NCI-H345 treated with DMSO at 0.1 percent for 48 hours (cell line): ENCODE measurements around the gene KIF6.
A peak's percentile ranks its signal among the peaks of the same experiment; 100 is the strongest.

Experiments used
- DNase-seq: peaks from one replicate; lab custom pipeline; 2025; ENCODE audit not compliant: unreplicated experiment; lab: John Stamatoyannopoulos, UW

Gene KIF6

DNA sequence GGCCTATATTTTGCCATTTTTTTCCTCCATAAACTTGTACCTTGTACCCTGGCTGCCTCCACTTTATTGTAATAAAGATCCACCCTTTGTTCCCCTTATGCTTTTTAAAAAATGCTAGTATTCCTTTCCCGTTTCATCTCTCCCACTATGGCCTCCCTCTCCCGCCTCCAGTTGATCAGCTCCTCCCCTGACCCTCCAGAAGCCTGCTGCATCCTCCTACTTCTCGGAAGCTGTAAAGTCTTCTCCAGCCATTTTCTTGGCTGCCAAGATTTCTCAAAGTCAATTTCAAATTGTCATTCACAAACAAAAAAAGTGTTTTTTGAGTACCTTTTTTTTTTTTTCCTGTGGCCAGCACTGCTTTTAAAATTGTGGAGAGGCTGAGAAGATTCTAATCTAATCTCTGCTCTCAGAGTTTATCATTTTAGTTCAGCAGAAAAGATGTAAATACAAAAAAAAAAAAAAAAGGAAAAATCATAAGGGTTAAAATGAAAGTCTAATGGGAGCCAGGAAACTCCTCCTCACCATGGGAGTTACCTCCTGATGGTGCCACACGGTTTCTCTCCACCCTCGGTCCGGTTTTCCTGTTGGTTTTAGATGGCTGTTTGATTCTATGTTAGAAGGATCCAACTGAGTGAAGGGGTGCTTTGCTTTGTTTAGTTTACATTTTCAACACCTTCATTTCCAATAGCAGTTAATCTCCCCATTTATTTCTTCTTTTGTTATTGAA is 299.7 kb downstream of the KIF6 start:
- DNase-seq = no peak

DNA sequence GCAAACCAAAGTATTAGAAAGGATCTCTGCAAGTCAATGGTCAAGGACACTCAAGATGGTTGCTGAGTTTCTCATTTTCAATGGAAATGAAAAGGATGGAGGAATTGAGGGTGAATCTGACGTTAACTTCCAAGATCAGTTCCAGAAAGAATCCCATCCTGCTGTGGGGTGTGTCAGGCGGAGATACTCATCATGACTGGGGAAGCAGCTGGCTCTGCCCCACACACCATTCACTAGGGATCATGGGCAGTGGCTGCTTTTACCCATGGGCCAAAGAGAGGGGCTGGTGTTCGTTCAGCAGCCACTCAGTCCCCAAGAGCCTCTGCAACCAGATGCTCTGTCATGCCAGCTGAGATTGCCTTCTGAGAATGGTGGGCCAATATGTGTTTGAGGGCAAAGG is 300.4 kb downstream of the KIF6 start:
- DNase-seq = no peak

DNA sequence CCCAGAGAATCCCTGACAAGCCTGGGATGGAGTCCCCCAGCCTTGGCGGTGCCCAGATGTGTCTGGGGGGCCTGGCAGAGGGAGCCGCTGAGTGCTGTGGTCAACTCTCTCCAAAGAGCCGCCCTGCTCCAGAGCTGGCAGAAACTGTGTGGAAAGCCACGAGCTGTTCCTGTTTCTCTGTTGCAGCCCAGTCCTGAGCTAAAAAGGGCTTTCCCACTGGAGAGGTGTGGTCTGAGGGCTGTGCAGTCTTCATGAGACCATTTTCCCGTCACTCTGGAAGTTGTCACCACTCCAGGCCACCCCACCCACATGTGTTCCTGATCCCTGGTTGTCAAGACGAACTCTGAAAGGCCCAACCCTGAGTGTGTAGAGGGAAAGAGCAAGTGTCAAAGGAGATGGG is 303.0 kb downstream of the KIF6 start:
- DNase-seq = no peak

DNA sequence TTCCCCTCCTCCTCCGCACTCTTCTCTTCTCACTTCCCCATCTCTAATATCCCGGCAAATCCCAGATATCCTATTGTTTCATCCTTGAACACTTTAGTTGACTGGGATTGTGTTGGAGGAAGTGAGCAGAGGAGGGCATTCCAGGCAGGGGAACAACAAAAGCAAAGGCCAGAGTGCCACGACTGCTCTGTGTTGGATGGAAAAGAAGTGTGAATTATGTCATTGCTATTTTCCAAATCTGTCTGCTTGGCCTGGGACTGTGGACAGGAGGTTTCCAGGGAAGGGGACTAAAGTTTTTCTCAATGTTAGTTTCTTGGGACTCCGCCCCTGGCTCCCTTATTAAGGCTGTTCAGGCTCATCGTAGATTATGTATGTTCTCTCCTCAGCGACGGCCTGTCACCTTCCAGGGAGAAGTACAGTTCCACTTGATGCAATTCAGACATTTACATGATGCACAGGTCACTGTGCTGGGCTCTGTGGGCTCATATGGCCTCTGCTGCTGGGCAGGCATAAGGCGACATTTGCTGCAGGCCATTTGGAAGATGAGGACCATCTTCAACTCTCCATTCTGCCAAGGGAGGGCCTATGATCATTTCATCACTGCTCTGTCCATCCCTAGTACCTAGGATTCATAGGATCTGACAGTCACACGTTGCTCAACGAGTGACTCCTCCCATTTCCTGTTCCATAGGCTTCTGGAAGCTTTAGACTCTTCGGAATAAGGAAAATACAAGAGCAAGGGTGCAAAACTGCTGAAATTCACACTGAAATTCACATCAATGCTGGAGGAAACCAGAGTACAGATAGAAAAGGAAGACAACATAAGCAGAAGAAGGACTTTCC is 303.6 kb downstream of the KIF6 start:
- DNase-seq = no peak

DNA sequence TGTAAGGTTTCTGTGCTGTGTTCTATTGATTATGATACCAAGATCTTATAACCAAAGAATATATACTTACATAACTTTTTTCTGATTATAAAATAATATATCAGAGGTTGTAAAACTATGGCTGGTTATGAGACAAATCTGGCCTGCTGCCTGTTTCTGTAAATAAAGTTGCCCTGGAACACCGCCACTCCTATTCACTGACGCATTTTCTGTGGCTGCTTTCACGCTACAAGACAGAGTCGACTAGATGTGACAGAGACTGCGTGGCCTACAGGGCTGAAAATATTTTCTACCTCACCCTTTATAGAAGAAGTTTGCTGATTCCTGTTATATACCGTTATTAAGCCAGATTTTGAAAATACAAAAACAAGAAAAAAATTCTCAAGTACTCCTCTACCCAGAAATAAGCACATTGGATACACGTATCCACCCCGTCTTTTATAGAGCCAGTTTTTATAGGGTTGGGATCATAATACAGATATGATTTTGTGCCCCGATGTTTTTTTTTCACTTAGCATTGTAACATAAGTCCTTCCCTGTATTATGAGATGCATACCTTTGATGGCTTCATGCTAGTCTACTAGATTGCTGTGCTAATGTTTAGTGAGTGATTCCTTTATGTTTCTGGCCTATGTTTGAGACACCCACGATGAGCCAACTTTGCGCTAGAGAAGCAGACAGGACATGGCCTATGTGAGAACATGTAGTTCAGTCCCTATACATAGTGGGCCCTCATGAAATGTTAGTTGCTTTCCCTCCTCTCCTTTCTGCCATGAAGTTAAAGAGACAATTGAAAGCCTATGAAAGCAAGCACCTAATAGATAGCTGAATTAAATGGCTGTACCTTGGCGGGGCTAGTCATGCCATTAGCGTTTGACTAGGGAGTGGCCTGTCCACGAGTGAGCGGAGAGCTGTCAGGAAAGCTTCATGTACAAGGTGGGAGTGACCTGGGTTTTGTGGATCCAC is 304.6 kb downstream of the KIF6 start:
- DNase-seq = no peak

DNA sequence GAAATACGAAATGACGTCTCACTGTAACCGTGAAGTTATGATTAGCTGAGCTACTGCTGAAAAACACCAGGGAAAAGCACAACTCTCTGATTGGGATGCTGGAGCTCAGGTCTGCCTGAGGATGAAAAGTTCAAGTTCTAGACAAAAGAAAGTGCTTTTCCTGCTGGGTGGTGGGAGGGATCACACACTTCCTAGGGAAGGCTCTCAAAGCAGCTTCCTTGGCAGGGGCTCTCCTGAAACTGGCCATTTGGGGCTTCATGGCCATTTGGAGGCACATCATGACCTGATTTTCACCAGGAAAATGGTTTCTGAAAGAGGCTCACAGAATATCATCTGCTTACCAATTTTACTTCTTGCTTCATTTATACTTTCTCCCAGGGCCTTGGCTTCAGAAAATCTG is 305.6 kb downstream of the KIF6 start:
- DNase-seq = no peak

DNA sequence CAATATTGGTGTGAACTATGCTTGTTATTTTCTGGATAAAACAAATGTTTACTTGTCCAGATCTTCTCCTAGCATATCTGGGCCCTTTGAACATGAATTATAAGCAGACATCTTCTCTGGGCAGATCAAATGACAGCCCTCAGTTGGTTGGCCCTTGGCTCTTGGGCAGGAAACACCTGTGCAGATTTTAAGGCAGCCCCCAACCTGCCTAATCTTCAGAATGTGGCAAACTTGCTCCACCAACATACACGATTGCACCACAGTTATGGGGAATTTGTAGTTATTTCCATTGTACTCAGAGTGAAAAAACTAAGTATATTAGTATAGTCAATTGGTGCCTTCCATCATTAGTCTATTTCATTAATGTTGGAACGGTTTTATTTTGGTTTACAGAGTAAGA is 307.8 kb downstream of the KIF6 start:
- no peak for DNase-seq

DNA sequence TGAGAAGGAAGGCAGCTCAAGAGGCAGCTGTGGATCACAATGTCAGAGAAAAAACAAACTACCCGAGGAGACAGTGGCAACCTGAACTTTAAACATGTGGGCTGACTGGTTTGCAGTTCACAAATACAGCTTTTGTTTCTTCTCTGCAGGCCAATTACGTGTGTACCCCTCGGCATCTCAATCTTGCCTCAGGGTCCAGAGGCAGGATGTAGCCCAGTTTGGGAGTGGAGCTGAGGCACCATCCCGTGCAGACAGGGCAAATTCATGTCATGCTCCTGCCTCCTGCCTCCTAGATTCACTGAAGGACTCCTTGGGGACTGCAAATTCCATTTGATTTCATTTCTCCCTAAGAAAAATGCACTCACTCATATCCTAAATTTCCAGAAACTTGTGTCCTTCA is 308.5 kb downstream of the KIF6 start:
- DNase-seq = no peak

DNA sequence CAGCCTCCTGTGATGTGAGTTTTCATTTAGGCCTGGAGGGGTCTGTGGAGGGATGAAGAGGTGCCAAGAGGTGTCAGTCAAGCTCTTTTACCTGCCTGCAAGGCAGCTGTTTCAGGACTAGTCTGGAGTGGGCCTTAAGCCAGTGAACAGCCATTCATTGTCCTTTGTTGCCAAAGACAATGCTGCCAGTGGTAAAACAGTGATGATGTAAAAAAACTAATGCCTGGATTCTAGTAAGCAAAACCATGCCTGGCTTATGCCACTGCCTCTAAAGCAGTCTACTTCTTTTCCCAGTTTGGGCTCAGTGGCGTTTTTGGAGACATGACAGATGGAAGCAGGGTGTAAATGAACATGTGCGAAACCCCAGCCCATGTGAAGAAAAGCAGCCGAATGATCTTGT is 309.2 kb downstream of the KIF6 start:
- DNase-seq = peak; percentile 44

DNA sequence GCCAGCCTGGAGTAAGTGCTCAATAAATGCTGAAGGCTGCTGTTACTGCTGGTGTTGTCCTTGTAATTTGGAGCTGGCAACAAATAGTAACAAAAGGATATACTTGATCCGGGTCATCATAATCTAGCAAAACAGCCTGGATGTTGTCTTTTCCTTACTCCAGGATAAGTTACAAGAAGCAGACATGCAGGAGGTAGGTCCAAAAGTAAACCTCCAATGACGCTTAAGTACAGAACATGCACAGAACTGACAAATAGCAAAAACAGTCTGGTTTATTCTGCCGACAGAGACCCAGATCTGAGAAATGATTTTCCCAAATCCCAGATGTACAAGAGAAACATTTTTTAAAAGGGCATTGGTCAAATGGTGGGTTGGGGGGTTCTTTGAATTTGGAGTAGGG is 309.7 kb downstream of the KIF6 start:
- no peak for DNase-seq

DNA sequence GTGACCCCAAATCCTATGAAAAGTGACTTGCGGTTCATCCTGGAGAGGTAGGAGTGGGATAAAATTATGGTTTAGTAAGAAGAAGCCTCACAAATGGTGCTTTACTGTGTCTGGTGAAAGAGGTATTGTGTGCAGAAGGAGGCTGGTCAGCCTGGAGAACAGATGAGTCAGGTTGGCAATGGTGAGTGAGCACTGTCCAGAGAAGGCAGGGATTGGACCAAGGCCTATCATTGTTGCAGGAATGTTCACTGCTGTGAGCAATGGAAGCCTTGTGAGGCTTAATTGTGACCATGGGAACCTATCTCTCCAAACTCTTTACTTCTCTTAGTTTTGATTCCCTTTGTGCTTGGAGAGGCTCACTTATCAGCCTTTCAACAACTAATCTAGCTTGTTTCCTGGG is 313.7 kb downstream of the KIF6 start:
- DNase-seq = no peak

DNA sequence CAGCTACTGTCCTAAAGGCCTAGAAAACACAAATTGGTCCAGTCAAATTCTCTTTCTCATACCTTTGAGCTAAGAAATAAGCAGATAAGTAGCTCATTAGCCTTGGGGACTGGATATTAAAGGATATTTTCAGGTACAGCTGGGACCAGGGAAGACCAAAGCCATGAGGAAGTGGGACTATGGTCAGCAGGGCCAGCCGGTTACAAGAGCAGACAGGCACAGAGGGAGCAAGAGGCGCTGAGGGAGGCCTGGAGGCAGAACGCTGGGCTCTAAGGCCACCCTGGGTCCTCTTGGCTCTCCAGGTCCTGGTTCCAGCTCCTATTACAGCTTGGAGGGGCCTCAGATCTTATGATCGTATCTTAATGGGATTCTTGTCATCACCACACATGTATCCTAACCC is 314.2 kb downstream of the KIF6 start:
- no peak for DNase-seq

DNA sequence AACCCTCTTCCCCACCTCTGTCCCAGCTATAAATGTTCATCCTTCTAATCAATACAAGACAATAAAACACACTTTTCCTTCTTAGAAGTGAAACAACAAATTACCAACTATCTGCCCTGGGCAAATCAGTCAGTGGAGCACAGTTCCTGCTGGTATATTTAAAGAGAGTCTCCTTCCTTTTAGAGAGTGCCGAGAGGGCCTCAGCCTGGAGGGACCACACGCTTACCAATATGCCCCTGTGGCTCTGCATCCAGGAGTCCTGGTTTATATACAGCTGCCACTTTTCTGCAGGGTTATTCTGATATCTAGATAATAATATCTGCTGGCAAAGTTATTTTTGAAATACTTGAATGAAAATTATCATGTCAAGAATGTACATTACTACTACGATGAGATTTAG is 315.3 kb downstream of the KIF6 start:
- no peak for DNase-seq

DNA sequence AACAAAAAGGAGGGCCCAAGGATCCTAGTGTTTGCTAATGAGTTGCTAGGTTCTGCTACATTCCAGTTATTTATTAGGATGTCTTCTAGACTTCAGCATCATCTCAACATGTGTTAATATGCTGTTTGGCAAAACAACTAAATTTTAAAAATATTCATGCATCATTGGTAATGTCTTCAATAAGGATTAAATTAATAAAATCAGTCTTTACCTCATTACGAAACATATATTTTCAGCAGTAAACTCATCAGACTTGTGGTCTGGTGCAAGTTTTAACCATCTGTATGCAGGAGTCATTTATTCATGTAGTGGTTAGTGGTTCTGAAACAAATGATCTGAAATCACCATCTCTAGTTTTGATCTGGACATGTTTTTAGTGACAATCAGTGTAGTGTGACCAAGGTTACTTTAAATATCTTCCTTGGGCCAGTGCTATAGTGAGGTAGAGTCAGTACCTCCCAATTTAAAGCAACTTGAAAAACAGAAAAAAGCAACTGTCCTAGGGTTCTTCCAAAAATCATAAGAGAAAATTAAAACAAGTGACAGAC is 317.7 kb downstream of the KIF6 start:
- no peak for DNase-seq

DNA sequence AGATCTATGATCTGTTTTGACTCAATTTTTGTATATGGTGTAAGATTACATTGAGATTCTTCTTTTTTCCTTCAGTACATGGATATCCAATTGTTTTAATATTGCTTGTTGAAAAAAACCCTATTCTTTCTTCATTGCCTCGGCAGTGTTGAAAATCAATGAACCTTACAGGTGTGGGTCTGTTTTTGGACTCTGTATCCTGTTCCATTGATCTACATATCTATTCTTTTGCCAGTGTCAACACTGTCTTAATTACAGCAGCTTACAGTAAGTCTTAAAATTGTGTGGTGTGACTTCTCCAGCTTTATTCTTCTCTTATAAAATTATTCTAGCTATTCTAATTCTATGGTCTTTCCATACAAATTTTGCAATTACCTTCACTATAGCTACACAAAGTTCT is 320.9 kb downstream of the KIF6 start:
- DNase-seq = no peak

DNA sequence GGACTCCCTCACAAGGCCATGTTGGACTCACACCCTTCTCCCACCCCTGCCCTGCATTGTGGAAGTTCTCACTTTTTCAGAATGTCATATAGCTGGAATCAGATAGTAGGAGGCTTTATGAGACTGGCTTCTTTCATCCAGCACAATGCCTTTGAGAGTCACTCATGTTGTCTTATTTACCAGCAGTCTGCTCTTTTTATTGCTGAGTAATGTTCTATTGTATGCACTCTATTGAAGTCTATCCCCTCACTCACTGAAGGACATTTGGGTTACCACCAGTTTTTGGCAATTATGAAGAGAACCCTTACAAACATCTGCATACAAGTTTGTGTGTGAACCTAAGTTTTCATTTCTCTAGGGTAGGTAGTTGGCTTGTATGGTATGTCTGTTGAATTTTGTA is 321.9 kb downstream of the KIF6 start:
- DNase-seq = no peak

DNA sequence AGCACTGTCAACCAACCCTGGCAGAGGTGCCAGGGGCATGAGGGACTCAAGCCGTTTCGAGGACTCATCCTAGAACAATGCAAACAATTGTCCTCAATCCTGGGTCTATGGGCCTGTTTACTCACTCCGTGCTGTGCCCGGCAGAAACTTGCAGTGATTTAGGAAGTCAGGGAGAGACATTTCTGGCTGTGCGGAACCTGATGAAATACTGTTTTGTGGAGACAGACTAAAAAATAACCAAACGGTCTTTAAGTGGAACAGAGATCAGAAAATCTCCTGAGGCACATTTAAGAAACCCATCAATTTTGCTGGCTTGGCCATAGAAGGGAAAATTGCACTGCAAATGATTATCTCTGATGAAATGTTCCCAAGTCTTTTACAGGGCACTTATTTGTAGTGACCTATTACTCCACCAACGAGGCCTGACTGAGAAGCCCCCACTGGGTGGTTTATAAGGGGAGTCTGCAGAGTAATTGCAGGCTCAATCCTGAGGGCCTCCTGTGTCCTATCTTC is 322.9 kb downstream of the KIF6 start:
- peak; percentile 22 for DNase-seq

DNA sequence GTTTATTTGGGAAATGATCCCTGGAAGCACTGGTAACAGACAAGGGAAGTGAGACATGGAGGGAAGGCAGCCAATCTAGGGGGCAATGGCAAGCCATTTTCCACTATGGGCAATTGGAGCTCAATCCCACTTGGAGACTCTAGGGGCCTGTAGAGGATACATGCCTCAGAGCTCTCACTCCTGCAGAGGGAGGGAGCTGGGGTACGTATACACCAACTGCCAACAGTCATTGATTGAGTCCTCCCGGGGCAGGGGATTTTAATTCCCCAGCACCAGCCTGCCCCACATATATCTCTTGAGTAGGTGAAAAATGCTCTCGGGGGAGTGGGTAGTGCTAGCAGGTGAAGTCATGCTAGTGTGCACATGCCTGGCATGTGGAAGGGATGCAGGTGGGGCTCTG is 323.8 kb downstream of the KIF6 start:
- DNase-seq = no peak

DNA sequence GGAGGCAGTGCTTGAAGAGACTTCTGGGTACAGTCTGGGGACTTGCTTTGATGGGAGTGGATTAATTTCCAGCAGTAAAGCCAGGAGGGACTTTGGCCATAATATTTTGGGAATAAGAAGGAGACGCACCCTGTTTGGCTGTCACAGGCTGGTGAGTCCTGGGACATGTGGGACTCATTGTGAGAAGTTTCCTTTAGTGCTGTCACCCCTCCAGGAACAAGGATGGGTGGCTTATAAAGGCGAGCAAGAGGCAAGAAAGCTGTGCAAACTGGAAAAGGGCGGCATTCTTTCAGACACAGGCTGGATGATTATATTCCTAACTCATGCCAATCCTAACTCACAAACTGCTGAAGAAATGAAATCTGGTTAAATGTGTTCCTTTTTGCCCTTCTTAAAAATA is 325.2 kb downstream of the KIF6 start:
- DNase-seq = no peak

DNA sequence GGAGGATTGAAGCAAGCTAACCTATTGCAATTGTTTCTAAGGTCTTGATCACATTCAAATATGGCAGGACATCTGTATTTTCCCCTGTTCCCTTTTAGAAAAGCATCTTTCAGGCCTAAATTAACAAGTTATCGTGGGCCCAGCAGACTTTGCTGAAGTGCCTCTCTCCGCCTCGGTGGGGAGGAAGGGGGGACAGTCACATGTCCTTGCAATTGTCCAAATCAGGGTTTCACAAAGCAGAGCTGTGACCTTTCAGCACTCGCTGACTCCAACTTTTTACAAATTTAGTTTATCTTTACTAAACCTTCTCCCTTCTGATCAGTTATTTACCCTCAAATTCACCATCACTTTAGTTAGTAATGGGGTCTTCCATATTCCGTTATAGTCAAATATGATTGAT is 328.4 kb downstream of the KIF6 start:
- no peak for DNase-seq

DNA sequence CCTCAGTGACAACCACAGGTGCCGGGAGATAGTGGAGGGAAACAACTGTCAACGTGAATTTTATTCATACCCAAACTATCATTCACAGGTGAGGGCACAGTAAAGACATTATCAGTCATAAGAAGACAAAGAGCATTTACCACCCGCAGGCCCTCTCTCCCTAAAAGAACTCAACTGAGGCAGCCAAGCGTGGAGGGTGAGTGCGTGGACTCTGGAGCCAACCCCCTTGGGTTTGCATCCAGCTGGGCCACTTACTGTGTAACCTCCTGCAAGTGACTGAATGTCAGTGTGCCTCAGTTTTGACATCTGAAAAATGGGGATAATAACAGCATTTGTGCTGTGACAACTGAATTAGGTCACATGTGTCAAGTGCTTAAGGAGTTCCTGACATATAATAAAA is 332.1 kb downstream of the KIF6 start:
- no peak for DNase-seq
